MM.1S (cell line): ENCODE measurements around the gene ATXN1.

Experiments used
- EZH2 ChIP-seq: fragments of 300-600 bp; sonication (generic); optimal IDR thresholded peaks from 2 replicates; pipeline ENCODE3; 2017; ENCODE audit warnings: low read depth, mild to moderate bottlenecking, antibody characterized with exemption, low read length, mixed read lengths
- TF ChIP-seq, protein P1 (sequence below): fragments of 300-600 bp; sonication (generic); IDR thresholded peaks from 2 replicates; pipeline ENCODE4 v1.5.1; 2016; ENCODE audit warnings: antibody characterized with exemption, low read length, mixed read lengths

DNA sequence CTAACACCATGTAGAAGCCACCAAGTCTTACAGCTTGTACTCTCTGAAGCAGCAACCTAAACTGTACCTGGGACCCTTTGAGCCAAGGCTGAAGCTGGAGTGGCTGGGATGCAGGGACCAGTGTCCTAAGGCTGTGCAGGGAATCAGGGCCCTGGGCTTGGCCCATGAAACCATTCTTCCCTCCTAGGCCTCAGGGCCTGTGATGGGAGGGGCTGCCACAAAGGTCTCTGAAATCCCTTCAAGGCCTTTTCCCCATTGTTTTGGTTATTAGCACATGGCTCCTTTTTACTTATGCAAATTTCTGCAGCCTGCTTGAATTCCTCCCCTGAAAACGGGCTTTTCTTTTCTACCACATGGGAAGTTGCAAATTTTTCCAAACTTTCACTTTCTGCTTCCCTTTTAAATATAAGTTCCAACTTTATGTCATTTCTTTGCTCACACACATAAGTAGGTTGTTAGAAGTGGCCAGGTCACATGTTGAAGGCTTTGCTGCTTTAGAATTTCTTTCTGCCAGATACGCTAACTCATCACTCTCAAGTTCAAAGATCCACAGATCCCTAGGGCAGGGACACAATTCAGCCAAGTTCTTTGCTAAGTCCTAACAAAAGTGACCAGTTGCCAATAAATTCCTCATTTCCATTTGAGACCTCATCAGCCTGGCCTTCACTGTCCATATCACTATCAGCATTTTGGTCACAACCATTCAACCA is 28.2 kb upstream of the ATXN1 start:
- TF ChIP-seq, protein P1, sequence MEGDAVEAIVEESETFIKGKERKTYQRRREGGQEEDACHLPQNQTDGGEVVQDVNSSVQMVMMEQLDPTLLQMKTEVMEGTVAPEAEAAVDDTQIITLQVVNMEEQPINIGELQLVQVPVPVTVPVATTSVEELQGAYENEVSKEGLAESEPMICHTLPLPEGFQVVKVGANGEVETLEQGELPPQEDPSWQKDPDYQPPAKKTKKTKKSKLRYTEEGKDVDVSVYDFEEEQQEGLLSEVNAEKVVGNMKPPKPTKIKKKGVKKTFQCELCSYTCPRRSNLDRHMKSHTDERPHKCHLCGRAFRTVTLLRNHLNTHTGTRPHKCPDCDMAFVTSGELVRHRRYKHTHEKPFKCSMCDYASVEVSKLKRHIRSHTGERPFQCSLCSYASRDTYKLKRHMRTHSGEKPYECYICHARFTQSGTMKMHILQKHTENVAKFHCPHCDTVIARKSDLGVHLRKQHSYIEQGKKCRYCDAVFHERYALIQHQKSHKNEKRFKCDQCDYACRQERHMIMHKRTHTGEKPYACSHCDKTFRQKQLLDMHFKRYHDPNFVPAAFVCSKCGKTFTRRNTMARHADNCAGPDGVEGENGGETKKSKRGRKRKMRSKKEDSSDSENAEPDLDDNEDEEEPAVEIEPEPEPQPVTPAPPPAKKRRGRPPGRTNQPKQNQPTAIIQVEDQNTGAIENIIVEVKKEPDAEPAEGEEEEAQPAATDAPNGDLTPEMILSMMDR = no peak
- TF ChIP-seq EZH2 = no peak
